ENCODE results near the gene CISD2.
"Not testable (repeated sequence)": the region's sequence is repeated elsewhere in the genome, so short reads cannot be mapped to it uniquely, and the experiment has no call there.

GRCh38 chr4:102878349-102878748 is 9.6 kb downstream of the CISD2 start:
- TF ChIP-seq, protein P1, sequence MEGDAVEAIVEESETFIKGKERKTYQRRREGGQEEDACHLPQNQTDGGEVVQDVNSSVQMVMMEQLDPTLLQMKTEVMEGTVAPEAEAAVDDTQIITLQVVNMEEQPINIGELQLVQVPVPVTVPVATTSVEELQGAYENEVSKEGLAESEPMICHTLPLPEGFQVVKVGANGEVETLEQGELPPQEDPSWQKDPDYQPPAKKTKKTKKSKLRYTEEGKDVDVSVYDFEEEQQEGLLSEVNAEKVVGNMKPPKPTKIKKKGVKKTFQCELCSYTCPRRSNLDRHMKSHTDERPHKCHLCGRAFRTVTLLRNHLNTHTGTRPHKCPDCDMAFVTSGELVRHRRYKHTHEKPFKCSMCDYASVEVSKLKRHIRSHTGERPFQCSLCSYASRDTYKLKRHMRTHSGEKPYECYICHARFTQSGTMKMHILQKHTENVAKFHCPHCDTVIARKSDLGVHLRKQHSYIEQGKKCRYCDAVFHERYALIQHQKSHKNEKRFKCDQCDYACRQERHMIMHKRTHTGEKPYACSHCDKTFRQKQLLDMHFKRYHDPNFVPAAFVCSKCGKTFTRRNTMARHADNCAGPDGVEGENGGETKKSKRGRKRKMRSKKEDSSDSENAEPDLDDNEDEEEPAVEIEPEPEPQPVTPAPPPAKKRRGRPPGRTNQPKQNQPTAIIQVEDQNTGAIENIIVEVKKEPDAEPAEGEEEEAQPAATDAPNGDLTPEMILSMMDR (IDR thresholded peaks at IDR 0.05; ENCODE audit: low read depth, low read length, poor library complexity, severe bottlenecking): not testable (repeated sequence)
- not testable (repeated sequence) for TF ChIP-seq EZH2phosphoT487 (IDR thresholded peaks at IDR 0.05; ENCODE audit: borderline replicate concordance, low read length)

Measured in DOHH2 (cell line).